ELR (cell line): ENCODE data around the gene PNPLA7.

Source experiments
- DNase-seq: peaks from one replicate; pipeline ENCODE4 v3.0.0-alpha.2; 2015; ENCODE audit warnings: low read depth

The PNPLA7 gene

DNA sequence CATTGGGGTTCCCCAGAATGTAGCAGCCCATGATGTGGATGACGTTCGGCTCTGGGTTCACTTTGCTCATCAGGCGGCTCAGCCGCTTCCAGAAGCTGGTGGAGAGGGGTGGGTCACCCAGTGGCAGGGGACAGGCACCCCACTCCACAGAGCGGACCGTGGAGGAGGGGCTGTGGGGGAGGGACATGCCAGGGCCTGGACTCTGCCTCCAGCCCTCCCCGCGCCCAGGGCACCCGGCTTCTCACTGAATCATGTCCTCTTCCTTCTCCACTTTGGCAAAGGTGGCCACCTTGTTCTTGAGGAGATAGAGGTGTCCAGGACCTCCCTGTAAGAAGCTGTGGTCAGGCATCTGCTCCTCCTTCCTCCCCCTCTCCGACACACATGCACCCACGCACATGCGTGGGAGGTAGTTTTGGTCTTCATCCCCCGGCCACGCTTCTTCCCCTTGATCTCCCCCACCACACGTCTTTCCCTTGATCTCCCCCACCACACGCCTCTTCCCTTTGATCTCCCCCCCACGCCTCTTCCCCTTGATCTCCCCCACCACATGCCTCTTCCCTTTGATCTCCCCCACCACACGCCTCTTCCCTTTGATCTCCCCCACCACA is 100.2 kb downstream of the PNPLA7 start:
- no peak for DNase-seq

DNA sequence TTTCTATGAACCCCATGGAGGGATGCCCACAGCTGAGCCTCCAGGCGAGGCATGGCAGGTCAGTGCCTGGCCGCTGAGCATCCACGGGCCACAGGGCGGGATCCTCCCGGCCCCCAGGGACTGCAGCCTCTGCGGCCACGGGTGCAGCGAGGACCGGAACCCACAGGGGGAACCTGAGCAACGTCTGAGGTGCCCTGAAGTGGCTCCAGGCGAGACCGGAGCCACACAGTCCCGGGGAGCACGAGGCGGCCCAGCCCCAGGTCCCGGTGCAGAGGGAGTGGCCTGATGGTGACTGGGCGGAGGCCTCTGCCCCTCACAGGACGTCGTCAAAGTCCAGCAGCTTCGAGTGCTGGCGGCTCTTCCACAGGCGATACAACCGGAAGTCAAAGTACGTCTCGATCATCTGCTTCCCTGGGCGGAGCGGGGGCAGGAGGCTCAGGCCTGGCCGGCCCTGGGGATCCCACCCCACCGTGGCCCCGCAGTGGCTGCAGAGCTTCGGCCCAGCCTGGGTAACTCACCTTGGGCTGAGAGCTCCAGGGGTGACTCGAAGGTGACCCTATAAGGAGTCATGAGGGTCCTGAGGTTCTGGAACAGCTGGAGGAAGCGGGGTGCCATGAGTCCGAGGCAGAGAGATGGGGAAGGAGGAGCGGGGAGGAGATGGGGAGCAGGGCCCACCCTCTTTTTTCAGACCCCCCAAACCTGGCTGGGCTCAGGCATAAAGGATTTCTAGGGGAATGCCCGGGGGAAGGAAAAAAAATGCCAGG is 100.9 kb downstream of the PNPLA7 start:
- no peak for DNase-seq

DNA sequence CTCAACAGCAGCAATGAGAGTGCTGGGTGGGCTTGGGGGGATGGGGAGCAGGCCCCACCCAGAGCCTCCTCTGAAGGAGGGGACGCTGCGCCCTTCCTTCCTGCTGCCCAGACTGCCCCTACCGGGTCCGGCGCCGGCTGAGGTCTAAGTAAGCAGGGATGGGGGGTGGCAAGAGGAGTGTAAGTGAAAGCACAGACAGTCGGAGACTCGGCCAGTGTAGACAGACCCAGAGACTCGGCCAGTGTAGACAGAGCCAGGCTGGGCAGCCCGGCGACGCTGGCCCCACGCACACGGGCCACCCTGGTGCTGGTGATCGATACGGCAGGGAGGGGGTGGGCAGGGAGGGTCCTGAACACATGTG is 101.6 kb downstream of the PNPLA7 start:
- DNase-seq, result no peak

DNA sequence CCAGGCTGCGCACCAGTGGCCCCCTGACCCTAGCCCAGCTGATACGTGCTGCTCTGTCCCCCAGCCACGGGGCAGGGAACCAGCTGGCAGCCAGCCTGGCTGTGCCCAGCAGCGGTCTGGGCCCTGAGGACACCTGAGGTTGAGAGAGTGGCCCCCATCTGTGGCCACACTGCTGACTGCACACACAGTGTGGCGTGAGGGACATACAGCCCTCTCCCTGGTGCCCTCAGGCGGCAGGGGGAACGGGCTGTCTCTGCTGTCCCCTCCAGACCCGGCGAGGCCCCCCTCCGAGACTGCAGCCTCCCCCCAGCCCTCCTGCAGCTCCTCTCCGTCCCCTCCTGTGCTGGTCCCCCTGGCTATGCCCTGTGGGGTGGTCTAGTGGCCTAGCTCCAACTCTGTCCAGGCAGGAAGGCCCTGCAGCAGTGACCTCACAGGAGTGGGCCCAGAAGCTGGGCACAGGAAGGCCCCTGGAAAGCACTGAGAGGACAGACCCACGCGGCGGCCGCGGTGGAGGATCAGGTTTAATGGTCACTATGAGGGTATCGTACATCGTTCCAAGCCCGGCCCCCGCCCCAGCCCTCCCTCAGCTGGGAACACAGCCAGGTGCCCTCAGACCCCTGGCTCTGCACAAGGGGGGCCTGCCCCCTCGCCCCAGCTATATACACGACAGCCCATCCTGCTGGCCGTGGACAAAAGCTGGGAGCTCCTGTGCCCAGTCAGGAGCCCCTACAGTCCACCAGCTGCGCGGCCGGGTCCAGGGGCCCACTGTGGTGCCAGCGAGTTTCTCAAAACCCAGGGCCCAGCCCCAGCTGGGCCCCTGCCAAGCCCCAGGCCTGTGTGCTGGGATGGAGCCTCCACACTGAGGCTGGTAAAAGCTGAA is 102.2 kb downstream of the PNPLA7 start:
- DNase-seq, result no peak

DNA sequence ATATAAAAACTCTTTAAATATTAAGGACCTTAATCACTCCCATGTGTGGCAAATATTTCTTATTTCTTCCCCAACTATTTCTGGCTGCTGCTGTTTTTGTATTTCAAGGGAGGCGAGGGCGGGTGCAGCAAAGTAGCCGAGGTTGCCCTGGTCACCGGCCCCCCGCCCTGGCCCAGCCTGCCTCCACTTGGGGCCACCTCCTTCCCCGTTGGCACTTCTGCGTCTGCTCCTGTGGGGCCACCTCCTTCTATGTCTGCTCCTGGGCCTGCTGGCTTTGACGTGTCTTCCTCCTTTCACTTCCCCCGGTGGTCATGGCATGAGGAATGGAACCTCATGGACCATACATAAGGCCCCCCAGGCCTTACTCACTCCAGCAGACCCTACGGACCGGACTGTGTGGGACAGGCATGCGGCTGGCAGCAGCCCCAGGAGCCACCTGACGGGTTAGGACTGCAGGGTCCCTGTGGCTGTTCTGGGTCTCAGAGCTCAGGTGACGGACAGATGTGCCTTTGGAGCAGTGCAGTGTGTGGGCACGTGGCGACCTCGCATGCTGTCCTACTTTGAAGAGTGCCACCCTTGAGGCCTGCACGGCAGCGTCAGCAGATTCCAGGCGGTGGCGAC is 103.2 kb downstream of the PNPLA7 start:
- DNase-seq, result no peak

DNA sequence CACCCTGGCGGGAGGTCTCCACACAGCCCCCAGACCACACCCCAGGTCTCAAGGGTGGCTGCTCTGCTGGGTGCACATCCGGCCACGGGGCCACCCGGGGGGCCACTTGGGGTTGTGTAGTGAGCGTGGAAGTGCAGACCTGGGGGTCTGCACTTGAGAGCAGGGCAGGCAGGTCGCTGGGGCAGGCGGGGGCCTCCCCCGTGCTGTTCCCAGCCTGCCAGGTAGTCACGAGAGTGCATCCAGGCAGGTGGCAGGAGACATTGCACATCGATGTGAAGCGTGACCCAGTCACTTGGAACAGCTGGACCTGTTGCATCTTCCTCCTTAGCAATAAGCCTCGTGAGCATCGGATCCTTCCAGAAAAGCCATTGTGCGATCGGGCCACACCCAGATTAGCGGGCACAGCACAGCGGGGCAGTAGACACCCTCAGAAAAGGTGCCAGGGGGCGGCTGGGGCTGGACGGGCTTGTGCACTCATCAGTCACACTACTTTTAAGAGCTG is 104.2 kb downstream of the PNPLA7 start:
- no peak for DNase-seq

DNA sequence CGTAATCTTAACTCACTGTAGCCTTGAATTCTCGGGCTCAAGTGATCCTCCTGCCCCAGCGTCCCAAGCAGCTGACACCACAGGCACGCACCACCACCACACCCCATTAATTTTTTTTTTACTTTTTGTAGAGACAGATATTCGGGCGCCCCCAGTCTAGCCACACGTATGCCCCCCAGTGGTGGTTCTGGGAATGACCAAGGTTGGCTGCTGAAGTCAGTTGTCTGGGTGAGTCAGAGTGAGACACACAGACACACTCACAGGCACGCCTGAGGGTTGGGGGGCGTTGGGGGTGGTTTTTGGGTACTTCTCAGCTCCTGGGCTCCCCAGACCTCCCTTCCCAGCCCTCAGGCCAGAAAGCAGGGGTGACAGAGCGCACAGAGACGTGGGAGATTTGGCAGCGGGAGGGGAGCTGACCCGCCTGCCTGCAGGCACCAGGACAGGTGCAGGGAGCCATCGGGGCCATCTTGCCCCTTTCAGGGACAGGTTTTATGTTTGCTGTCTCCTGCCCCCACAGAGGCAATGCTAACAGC is 104.9 kb downstream of the PNPLA7 start:
- DNase-seq, result peak; percentile 91

DNA sequence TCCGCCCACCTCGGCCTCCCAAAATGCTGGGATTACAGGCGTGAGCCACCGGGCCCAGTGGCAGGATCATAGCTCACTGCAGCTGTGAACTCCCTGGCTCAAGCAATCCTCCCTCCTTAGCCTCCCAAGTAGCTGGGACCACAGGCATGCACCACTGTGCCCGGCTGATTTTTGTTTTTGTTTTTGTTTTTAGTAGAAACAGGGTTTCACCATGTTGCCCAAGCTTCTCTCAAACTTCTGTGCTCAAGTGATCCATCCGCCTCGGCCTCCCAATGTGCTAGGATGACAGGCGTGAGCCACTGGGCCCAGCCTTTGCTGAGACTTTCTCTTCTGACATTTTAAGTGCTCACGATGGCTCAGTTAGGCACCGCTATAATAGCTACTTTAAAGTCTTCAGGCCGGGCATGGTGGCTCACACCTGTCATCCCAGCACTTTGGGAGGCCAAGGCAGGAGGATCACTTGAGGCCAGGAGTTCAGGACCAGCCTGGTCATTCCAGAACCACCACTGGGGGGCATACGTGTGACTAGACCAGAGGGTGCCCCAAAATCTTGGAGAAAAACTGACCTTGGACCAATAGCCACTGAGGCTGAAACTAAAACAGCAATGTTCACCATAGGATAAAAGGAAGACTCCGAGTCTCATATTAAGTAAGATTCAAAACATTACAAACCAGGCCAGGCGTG is 106.0 kb downstream of the PNPLA7 start:
- no peak for DNase-seq

DNA sequence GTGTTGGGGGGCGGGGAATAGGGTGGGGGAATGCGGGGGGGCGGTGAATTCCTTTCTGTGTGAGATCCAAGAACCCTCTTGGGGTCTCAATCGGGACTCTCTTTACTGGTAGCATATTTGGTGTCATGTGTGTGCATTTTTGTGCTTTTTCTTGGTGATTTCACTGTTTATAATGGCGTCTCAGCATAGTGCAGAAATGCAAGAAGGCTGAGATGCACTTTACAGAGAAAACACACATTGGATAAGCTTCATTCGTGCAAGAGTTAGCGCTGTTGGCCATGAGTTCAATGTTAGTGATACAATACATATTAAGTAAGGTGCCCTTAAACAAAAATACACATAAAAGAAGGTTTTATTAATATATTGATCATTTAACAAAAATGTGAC is 108.3 kb downstream of the PNPLA7 start:
- no peak for DNase-seq

DNA sequence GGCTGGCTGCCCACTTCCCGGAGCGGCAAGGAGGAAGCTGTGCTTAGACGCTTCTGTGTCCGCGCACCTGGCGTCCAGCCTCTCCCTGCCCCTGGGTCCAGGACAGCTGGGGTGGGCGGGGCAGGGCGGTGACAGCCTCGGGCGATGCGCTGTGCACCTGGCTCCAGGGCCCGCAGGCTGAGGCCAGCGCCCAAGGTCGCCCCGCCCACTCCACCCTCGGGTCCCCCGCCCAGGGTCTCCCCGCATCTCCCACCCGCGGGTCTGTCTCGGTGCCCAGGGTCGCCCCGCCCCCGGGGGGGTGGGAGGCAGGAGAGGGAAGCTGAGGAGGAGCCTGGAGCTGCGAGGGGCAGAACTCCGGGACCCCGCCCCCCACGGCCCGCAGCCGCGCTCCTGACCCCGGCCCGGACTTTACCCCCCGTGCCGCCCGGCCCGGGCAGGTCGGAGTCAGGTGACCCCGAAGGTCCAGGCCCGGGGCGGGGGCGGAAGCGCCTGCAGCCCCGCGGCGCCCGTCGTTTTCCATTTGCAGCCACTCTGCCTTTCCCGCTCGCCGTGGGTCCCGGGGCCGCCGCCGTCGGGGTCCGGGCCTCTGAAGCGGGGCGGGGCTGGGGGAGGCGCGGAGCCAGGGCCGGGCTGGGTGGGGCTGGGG is 108.8 kb downstream of the PNPLA7 start, which contains the start of gene ENTPD8:
ENTPD8 (minus strand) TSS at position 69 of the 646 bp plus-strand sequence. CDS start 3,072 bp downstream, outside the sequence.
- DNase-seq, result peak; percentile 34

DNA sequence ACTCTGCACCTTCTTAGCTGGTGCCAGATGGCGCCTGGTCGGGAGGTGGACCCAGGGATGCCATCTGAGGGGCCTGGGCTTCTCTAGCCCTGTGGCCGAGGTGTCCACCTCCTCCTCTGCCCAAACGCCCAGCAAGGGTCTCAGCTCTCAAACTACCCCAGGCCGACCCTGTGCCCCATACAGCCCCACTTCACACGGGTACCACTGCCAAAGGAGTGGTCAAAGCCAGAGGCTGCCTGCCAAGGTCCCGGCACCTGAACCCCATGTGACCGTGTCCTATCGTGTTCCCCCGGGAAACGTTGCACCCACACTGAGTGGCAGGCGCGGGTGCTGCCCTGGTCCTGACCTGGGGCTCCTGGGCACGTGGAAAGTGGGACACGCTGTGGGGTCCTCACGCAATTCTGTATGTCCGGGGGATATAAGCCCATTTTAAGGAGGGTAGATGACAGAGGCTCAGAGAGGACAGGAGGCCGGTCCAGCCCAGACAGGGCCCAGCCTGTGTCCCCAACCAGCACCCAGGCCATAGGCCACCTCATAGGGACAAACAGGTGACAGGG is 111.0 kb downstream of the PNPLA7 start:
- DNase-seq, result no peak

DNA sequence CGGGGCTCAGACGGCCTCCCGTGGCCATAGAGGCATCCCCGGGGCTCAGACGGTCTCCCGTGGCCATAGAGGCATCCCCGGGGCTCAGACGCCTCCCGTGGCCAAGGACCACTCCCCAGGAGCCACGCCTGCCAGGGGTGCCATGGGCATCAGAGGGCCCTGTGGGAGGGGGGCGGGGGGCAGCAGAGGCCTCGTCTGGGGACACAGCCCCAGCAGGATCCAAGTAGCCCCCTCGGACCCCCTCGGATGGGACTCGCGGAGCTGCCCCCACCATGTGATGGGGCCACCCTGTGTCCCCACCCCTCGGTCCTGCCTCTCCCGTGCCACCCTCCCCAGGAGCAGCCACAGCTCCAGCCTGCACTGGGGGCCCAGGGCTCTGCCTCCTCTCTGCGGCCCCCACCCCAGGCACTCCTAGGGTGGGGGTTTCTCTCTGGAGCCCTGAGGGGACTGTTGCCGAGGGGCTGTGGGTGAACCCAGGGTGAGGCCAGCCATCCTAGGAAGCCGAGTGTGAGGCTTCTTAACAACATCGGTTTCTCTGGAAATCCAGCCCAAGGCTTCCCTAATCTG is 111.5 kb downstream of the PNPLA7 start:
- no peak for DNase-seq

DNA sequence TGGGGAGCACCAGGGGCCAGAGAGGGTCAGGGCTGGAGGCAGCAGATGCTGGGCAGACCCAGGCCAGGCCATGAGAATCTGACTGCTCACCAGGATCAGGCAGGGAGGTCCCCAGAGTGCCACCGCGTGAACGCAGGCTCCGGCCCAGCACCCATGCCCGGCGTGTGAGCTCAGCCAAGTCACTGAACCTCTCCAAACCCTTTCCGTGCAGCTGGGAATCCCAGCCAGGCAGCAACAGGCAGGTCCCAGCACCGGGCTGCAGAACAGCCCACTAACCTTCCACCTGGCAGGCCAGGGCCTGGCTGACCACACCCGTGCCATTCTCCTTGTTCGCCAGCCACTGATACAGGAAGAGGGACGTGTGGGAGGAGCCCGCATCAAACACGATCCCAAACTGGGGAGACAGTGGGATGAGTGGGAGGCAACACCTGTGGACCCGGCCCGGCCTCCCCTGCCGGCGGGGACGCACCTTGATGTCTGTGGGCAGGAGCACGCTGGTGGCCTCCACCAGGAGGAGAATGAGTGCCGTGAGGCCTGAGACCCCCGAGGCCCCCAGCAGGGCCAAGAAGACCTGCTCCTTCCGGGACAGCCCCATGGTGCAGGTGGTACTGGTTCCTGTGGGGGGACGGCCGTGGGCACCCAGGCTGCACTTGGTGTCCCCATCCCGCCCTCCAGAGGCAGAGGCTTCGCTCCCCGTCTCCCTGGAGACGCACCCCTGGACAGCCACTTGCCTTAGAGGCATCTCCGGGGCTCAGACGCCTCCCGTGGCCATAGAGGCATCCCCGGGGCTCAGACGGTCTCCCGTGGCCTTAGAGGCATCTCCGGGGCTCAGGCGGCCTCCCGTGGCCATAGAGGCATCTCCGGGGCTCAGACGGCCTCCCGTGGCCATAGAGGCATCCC is 112.3 kb downstream of the PNPLA7 start:
- DNase-seq, result no peak

DNA sequence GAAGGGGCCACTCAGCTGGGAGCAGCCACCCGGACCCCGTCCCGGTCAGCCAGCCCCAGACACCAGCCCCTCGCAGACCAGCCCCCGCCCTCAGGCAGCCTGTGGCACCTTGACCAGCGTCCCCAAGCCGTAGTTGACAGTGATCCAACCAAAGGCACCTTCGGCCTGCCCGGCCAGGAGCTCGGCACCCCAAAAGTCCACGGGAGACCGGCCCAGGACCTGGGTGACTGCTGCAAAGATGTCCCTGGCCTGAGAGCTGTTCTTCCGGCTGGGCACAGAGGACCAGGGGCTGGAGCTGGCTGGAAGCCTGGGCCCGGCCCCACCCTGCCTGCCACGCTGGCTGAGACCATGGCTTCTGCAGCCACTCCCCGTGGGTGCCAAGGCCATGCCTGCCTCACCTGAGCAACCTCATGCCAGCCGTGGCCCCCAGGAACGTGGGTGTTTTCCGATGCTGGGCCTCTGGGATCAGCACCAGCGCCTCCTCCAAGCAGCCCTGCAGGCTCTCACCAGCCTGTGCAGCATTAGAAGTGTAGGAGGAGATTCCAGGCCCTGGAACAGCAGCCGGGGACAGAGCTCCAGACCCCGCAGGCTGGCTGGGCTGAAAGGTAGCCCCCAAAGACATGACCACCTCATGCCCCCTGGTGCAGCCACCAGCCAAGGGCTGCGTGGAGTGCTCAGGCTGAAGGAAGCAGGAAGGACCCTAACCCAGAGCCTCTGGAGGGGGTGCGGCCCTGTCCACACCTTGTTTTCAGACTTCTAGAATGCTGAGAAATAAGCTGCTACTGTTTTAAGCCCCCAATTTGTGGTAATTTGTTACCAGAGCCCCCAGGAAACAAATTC is 113.2 kb downstream of the PNPLA7 start:
- DNase-seq, result no peak

DNA sequence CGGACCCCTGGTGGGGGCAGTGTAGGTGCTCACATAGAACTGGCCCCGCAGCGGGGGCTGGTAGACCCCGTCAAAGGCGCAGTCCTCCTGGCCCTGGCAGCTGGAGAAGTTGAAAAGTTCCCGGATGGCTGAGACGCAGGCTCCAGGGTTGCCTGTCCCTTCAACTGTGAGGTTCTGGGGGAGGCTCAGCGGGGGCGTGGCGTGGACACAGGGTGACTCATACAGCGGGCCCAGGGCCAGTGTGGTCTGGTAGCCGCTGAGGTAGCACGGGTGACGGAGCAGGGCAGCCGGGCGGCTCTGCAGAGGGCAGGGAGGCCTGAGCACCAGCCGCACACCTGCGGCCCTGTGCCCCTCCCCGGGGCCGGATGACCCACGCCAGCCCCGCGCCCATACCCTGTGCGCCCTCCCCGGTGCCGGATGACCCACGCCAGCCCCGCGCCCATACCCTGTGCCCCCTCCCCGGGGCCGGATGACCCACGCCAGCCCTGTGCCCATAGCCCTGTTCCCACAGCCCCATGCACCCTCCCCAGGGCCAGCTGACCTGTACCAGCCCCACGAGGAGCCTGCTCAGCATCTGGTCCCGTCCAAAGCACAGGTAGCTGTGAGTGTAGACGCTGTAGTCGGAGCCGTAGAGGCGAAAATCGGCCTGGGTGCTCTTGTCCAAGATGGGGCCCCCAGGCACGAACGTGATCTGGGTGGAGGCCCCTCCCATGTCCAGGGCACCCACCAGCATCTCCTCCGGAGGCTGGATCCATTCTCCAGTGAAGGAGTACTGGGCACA is 114.0 kb downstream of the PNPLA7 start:
- peak; percentile 93 for DNase-seq

DNA sequence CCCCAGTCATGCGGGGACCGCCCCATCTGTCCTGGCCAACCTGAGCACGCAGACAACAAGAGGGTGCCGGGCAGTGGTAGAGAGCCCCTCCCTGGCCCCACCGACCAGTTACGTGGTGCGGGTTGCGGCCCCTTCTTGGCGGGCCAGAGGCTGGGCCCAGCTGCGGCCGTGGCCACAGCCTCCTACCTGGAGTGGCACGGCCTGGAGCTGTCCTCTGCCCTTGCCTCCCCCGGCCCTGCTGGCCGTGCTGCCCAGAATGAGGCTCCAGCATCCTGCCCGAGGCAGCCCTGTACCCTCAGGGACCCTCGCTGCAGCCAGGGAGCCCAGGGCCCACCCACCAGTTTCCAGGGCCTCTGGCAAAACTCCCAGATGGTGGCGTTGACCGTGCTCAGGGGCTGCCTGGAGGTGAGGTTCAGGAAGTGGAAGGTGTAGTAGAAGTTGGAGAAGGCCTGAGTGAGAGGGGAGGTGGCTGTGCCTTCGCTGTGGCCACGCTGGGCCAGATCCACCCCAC is 114.8 kb downstream of the PNPLA7 start:
- no peak for DNase-seq
